NCI-H2171 (cell line): ENCODE measurements around the gene SYT1.
"Not testable (repeated sequence)": the region's sequence is repeated elsewhere in the genome, so short reads cannot be mapped to it uniquely, and the experiment has no call there.

Experiments used
- DNase-seq: peaks from one replicate; lab custom pipeline; 2025; lab: John Stamatoyannopoulos, UW

Gene SYT1

DNA sequence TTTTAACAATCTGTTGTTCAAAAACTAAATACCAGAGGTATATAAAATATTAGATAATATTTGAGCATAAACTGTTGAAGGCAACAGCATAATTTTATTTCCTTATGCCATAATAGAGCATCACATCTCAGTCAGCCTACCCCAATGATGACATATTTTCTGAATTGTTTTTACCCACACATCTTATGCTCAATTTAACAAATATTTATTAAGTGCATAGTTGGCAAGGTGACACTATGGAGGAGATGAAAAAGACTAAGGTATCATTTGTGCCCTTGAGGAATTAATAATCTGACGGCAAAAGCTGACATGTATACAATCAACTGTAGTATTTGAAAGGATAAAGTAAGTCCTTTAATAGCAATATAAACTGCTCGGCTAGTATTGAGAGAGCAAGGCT lies 102.4 kb downstream of the SYT1 start:
- DNase-seq = no peak

DNA sequence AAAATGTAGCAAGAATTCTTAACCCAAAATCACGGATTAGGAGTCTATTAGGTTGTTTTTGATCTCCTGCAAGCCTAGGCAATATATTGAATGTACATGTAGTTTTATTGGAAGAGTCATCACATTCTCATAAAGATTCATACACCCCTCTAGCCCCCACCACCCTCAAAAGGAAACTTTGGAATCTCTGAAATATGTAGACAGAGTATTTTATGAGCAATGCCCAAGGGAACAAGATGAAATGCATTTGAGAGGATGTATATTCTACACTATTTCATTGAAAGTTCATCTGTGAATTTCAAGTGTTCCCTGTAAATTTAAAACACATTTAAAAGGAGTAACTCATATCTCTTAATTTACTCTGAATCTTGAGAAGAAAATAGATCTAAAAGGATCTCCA lies 103.7 kb downstream of the SYT1 start:
- no peak for DNase-seq

DNA sequence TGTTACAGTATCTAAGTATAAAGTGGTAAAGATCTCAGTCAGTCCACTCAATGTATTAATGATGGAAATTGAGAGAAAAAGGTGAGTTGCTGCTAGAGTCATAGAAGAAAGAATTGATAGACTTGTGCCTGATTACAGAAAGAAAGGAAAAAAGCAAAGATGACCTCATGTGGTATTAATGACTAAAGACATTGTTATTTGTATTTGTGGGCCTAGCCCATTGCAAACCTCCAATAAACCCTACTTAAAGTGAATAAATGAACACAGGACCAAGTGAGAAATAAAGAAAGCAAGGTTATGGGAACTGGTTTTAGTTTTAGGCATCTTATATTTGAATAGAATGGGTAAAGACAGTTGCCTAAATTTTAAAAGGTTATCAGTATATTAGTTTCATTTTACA lies 105.5 kb downstream of the SYT1 start:
- no peak for DNase-seq

- no peak for DNase-seq
These were observed 112.8 kb downstream of the SYT1 start for GRCh38 chr12:78977304-78977867.

DNA sequence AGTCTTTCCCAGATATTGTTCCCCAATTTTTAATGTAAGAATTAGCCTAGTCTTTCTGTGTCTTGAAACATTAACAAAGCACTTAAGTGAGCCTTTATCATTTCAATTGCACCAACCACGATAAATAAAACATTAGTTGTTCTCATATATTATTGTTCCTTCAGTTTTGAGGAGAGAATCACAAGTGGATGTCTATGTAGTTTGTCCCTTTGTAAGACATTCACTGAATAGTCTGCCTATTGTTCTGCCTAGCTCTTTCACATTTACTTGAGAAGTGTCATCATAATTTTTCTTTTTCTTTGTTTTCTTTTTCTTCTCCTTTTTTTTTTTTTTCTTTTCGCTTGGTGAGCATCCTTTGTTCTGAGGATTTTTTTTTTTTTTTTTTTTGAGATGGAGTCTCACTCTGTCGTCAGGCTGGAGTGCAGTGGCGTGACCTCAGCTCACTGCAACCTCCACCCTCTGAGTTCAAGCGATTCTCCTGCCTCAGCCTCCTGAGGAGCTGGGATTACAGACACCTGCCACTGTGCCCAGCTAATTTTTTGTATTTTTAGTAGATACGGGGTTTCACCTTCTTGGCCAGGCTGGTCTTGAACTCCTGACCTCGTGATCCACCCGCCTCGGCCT lies 129.7 kb downstream of the SYT1 start:
- DNase-seq = no peak

- DNase-seq = no peak
These were observed 135.9 kb downstream of the SYT1 start for GRCh38 chr12:79000501-79000900.

- no peak for DNase-seq
These were observed 136.8 kb downstream of the SYT1 start for GRCh38 chr12:79001404-79001803.

- no peak for DNase-seq
These were observed 141.7 kb downstream of the SYT1 start for GRCh38 chr12:79006306-79006705.

GRCh38 chr12:79008591-79008990 lies 144.0 kb downstream of the SYT1 start:
- no peak for DNase-seq

DNA sequence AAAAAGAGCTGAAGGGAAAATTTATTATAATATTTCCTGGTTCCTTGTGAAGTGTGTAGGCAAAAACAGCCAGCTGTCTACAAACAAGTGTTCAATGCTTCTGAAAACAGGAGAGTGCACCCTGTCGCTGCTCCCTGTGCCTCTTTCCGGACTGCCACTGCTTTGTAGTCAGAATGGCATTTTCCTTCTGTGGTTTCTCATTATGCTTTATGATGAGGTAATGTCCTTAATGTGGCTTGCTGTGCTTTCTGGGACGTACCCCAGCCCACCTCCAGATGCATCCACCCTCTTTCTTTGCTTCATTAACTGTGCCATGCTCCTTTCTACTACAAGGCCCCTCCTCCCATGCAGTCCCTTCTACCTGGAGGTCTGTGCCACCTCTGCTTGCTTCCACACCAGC lies 148.1 kb downstream of the SYT1 start:
- no peak for DNase-seq

DNA sequence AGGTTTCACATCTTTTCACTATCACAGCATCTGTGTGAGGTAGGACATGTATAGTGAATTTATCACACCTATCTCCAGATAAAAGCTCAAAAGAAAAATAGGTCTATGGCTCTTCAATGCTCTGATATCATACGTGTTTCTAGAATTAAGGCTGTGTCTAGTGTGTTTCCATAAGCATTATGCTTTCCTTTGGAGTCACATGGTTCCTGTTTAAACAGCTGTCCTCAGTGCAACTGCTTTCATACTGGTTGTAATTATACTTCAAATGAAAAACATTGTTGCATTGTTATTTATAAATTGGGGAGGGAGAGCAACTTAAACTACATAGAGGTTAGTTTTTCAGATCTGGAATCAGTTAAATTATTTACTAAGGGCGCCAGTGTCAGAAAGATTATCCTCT lies 151.6 kb downstream of the SYT1 start:
- DNase-seq = no peak

GRCh38 chr12:79019672-79020071 lies 155.1 kb downstream of the SYT1 start:
- DNase-seq = no peak

DNA sequence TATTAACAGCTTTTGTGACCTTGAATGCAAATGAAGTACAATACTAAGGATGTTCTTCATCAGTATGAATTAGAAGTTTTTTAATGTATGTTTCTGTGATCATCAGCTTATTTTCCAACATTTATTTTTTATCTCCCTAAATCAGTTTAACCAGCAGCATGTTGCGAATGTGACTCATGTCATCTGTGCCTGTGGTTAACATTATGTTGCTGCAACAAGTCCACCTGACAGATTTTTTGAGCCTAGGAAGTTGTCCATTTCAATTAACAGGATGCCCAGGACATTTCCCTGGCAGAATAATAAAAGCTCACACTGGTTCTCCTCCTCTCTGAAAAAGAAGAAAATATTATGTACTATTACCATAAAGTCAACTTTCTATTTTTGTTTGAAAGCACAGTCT lies 155.5 kb downstream of the SYT1 start:
- no peak for DNase-seq

DNA sequence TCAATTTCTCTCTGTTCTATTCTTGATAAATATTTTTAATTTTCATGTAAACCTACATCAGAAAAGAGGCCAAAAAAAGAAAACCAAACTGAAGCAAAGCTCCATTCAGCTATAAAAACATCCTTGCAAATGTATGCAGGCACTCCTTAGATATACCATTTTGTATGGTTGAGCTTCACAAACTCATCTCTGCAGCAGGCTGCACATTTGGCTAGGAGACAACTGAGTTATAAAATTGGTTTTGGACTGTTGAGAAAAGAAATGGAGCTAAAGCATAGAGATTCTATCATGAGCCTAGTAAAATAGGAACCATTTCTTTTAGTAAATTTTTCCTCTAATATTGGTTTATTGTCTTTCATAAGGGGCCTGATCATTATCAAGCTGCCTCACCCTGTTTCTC lies 156.4 kb downstream of the SYT1 start:
- no peak for DNase-seq

DNA sequence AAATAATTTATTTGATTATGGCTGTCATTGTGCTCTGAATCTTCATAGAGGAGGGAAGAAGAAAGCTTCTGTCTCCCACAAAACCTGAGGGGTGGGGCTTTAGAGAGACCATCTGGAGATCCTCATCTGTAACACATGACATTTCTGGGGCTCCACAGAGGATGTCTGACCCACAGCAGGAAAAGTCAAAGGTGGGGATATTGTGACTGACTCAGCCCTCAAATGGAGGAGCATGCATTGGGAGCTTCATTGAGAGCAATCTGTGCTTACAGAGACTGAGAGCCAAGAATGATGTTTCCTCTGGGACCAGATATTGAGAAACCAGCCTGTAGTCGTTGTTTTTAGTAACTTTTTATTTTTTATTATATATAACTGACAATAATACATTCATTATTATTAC lies 158.7 kb downstream of the SYT1 start:
- DNase-seq = no peak

DNA sequence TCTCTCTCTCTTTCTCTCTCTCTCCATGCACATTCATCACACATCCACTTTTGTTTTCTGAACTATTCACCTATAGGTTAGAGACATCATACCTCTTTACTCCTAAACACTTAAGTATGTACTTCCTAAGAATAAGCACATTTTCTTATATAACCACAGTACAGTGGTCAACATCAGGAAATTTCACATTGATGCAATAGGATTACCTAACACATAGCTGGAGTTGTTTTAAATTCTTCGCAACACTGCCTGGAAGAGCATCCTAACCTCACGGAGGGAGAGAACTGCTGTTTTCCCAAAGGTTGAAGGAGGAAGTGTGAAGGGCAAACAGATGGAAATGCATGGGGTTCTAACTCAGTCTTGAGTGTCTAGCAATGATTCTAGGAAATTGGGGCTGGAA lies 159.2 kb downstream of the SYT1 start:
- DNase-seq = no peak

GRCh38 chr12:79033788-79034187 lies 169.2 kb downstream of the SYT1 start:
- DNase-seq = no peak

GRCh38 chr12:79044748-79045147 lies 180.2 kb downstream of the SYT1 start:
- not testable (repeated sequence) for DNase-seq

DNA sequence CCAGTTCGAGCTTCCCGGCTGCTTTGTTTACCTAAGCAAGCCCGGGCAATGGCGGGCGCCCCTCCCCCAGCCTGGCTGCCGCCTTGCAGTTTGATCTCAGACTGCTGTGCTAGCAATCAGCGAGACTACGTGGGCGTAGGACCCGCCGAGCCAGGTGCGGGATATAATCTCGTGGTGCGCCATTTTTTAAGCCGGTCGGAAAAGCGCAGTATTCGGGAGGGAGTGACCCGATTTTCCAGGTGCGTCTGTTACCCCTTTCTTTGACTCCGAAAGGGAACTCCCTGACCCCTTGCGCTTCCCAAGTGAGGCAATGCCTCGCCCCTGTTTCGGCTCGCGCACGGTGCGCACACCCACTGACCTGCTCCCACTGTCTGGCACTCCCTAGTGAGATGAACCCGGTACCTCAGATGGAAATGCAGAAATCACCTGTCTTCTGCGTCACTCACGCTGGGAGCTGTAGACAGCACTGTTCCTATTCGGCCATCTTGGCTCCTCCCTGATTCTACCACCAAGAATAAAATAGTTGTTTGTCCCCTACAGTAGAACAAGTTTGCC lies 180.7 kb downstream of the SYT1 start:
- peak; percentile 23 for DNase-seq

GRCh38 chr12:79046021-79046420 lies 181.4 kb downstream of the SYT1 start:
- DNase-seq = no peak

DNA sequence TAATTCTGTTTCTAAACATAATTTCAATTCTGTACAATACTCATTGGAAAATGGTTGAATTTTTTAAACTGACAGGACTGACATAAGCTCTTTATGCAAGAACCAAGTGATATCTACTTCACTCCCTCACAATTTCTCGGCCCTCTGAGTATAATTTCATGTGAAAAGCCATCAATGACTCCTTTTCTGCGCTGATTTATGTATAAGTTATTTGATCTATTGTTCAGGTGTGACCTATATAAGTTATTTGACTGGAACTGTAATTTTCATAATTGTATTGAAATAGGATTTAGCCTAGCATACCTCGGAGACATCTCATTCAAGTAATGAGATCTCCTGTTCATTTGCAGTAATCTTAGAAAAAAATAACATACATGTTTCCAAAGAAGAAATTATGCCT lies 184.4 kb downstream of the SYT1 start:
- no peak for DNase-seq

DNA sequence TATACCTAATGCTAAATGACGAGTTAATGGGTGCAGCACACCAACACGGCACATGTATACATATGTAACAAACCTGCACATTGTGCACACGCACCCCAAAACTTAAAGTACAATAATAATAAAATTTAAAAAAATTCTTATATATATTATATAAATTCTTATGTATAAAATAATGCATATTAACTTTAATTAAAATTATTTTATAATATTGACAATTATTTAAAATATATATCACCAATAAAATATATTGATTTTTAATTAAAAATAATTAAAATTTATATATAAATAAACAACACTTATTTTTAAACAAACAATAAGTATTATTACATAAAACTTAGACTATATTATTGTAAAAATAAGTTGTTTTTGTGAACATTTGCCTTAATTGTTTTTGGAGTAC lies 188.8 kb downstream of the SYT1 start:
- no peak for DNase-seq

GRCh38 chr12:79055926-79056674 lies 191.5 kb downstream of the SYT1 start:
- no peak for DNase-seq
